Activated naive CD4-positive, alpha-beta T cell treated with anti-CD3 and anti-CD28 coated beads, Interleukin-2, amount 50 U/mL, for 24 hours (primary cell): Measurements from ENCODE around the gene NOL4L.
A peak's percentile ranks its signal among the peaks of the same experiment; 100 is the strongest.
"Not testable (repeated sequence)": the region's sequence is repeated elsewhere in the genome, so short reads cannot be mapped to it uniquely, and the experiment has no call there.

ENCODE experiments used
- H3K27ac Mint-ChIP-seq: one replicate; pipeline ENCODE4 v1.8.0; 2021; ENCODE audit warnings: mild to moderate bottlenecking, mixed read lengths
- H3K27me3 Mint-ChIP-seq: one replicate; pipeline ENCODE4 v1.8.0; 2021; ENCODE audit warnings: mixed read lengths
- H3K36me3 Mint-ChIP-seq: one replicate; pipeline ENCODE4 v1.8.0; 2021; ENCODE audit warnings: mixed read lengths
- H3K4me1 Mint-ChIP-seq: one replicate; pipeline ENCODE4 v1.8.0; 2021; ENCODE audit warnings: mixed read lengths
- H3K4me3 Mint-ChIP-seq: one replicate; pipeline ENCODE4 v1.8.0; 2021; ENCODE audit warnings: mild to moderate bottlenecking, mixed read lengths
- H3K9me3 Mint-ChIP-seq: one replicate; pipeline ENCODE4 v1.8.0; 2021; ENCODE audit warnings: mixed read lengths

NOL4L gene

GRCh38 chr20:32473231-32474008, 111.7 kb downstream of the NOL4L start:
- H3K27ac Mint-ChIP-seq: peak overlapping the region; percentile 51

GRCh38 chr20:32472581-32473207, 112.4 kb downstream of the NOL4L start:
- Mint-ChIP-seq H3K9me3 (no peaks in the 10 kb centered on the region), H3K27me3 (no peaks in the 10 kb centered on the region), H3K4me1 (peaks cover 30% of the 10 kb centered on the region), H3K27ac (no peak overlapping the region), H3K36me3 (no peaks in the 10 kb centered on the region), H3K4me3 (no peak overlapping the region)

More at GRCh38 chr20:32473231-32474008, 111.7 kb downstream of the NOL4L start:
- Mint-ChIP-seq H3K36me3 (no peaks in the 10 kb centered on the region), H3K4me3 (no peak overlapping the region), H3K4me1 (peaks cover 38% of the 10 kb centered on the region), H3K27me3 (no peaks in the 10 kb centered on the region), H3K9me3 (no peaks in the 10 kb centered on the region)

GRCh38 chr20:32470940-32471339, 114.2 kb downstream of the NOL4L start:
- Mint-ChIP-seq H3K36me3 (no peaks in the 10 kb centered on the region), H3K27me3 (no peaks in the 10 kb centered on the region), H3K9me3 (no peaks in the 10 kb centered on the region), H3K4me3 (no peak overlapping the region), H3K4me1 (peaks cover 17% of the 10 kb centered on the region), H3K27ac (no peak overlapping the region)

GRCh38 chr20:32470025-32470861, 114.9 kb downstream of the NOL4L start:
- no peak overlapping the region for H3K4me3 Mint-ChIP-seq
- no peaks in the 10 kb centered on the region for H3K27me3 Mint-ChIP-seq
- peak overlapping the region; percentile 59 for H3K27ac Mint-ChIP-seq
- H3K4me1 Mint-ChIP-seq: peaks cover 13% of the 10 kb centered on the region
- H3K9me3 Mint-ChIP-seq: no peaks in the 10 kb centered on the region
- no peaks in the 10 kb centered on the region for H3K36me3 Mint-ChIP-seq

GRCh38 chr20:32468860-32469259, 116.3 kb downstream of the NOL4L start:
- Mint-ChIP-seq H3K4me1 (peaks cover 13% of the 10 kb centered on the region), H3K27me3 (no peaks in the 10 kb centered on the region), H3K36me3 (no peaks in the 10 kb centered on the region), H3K9me3 (no peaks in the 10 kb centered on the region), H3K27ac (no peak overlapping the region), H3K4me3 (no peak overlapping the region)

- Mint-ChIP-seq H3K4me1 (peaks cover 13% of the 10 kb centered on the region), H3K9me3 (no peaks in the 10 kb centered on the region), H3K27me3 (no peaks in the 10 kb centered on the region), H3K27ac (no peak overlapping the region), H3K4me3 (no peak overlapping the region), H3K36me3 (no peaks in the 10 kb centered on the region)
These were observed 116.9 kb downstream of the NOL4L start for GRCh38 chr20:32468313-32468640.

GRCh38 chr20:32467506-32468312, 117.4 kb downstream of the NOL4L start:
- H3K27ac Mint-ChIP-seq: no peak overlapping the region
- no peaks in the 10 kb centered on the region for H3K9me3 Mint-ChIP-seq
- no peaks in the 10 kb centered on the region for H3K27me3 Mint-ChIP-seq
- H3K4me3 Mint-ChIP-seq: no peak overlapping the region
- no peaks in the 10 kb centered on the region for H3K36me3 Mint-ChIP-seq
- peaks cover 13% of the 10 kb centered on the region for H3K4me1 Mint-ChIP-seq

GRCh38 chr20:32466739-32467505, 118.2 kb downstream of the NOL4L start:
- Mint-ChIP-seq H3K27ac (peak overlapping the region; percentile 62), H3K4me3 (no peak overlapping the region), H3K9me3 (no peaks in the 10 kb centered on the region), H3K36me3 (no peaks in the 10 kb centered on the region), H3K27me3 (no peaks in the 10 kb centered on the region), H3K4me1 (peaks cover 13% of the 10 kb centered on the region)

GRCh38 chr20:32465901-32466675, 119.0 kb downstream of the NOL4L start:
- H3K4me1 Mint-ChIP-seq, H3K27ac Mint-ChIP-seq, H3K27me3 Mint-ChIP-seq, H3K9me3 Mint-ChIP-seq, H3K36me3 Mint-ChIP-seq, H3K4me3 Mint-ChIP-seq: not testable (repeated sequence)

- Mint-ChIP-seq H3K27me3 (no peaks in the 10 kb centered on the region), H3K9me3 (no peaks in the 10 kb centered on the region), H3K4me1 (peaks cover 6% of the 10 kb centered on the region), H3K36me3 (no peaks in the 10 kb centered on the region), H3K4me3 (no peak overlapping the region), H3K27ac (no peak overlapping the region)
These were observed 119.8 kb downstream of the NOL4L start for GRCh38 chr20:32465092-32465900.

GRCh38 chr20:32464401-32465091, 120.6 kb downstream of the NOL4L start:
- no peaks in the 10 kb centered on the region for H3K27me3 Mint-ChIP-seq
- no peaks in the 10 kb centered on the region for H3K36me3 Mint-ChIP-seq
- no peak overlapping the region for H3K4me3 Mint-ChIP-seq
- H3K4me1 Mint-ChIP-seq: peaks cover 4% of the 10 kb centered on the region
- no peak overlapping the region for H3K27ac Mint-ChIP-seq
- H3K9me3 Mint-ChIP-seq: no peaks in the 10 kb centered on the region

GRCh38 chr20:32463642-32464400, 121.3 kb downstream of the NOL4L start:
- Mint-ChIP-seq H3K4me3 (no peak overlapping the region), H3K4me1 (peaks cover 4% of the 10 kb centered on the region), H3K9me3 (no peaks in the 10 kb centered on the region), H3K27me3 (no peaks in the 10 kb centered on the region), H3K36me3 (no peaks in the 10 kb centered on the region), H3K27ac (no peak overlapping the region)
